Endothelial cell of umbilical vein (primary cell): ENCODE results near the gene GOLIM4. TPM values are rescaled to one million over a fixed set of nuclear protein-coding genes. Genes with fewer than 3 reads are reported as not detected.

Experiments used
- BruUV-seq: library from RNA; stranded (reverse); fragments of 400-500 nt; replicated peaks from 2 replicates; lab custom pipeline; 2021; lab: Mats Ljungman, UMichigan
- CTCF ChIA-PET: fragments of 300-600, 350-600 bp; sonication (Branson Sonifier 250); formaldehyde crosslinking; loops from one replicate; lab custom pipeline; 2021; ENCODE audit warnings: antibody characterized with exemption, inconsistent platforms; lab: Charles Lee
- POLR2A ChIA-PET: fragments of 300-600, 350-600 bp; sonication (Branson Sonifier 250); formaldehyde crosslinking; loops from one replicate; lab custom pipeline; 2021; ENCODE audit warnings: antibody characterized with exemption, inconsistent platforms; lab: Charles Lee
- DNase-seq: peaks from one replicate; pipeline ENCODE4 v3.0.0-alpha.2; 2011; ENCODE audit warnings: low read depth, low spot score
- FAIRE-seq: peaks from 2 replicates; lab custom pipeline; 2011; peaks lifted over from hg19 to GRCh38; lab: Jason Lieb, UNC
- H2AFZ ChIP-seq: 2 replicates; pipeline ENCODE4 v1.6.0; 2012; ENCODE audit warnings: low read depth, low read length, control low read depth, inconsistent platforms
- H3K27ac ChIP-seq: 2 replicates; pipeline ENCODE4 v1.5.1; 2011; ENCODE audit warnings: low read depth, mild to moderate bottlenecking, control low read depth, low read length, moderate library complexity; ENCODE audit not compliant: insufficient read depth
- H3K27me3 ChIP-seq, 2 experiments: 2 replicates each; pipeline versions ENCODE4 v1.6.0 to v1.6.1; 2011; ENCODE audit warnings: low read length in 2 of 2, mixed read lengths in 1 of 2; ENCODE audit not compliant: control insufficient read depth in 2 of 2, insufficient read depth in 2 of 2
- H3K36me3 ChIP-seq, 2 experiments: 2 replicates in 1 of 2; 3 replicates in 1 of 2; pipeline ENCODE4 v1.5.1; 2011; ENCODE audit warnings: low read length in 2 of 2, mild to moderate bottlenecking in 1 of 2, moderate library complexity in 1 of 2; ENCODE audit not compliant: control insufficient read depth in 2 of 2, insufficient read depth in 2 of 2; ENCODE audit errors: extremely low read depth in 1 of 2
- H3K4me1 ChIP-seq: 3 replicates; pipeline ENCODE4 v1.5.1; 2011; ENCODE audit warnings: mild to moderate bottlenecking, low read length; ENCODE audit not compliant: control insufficient read depth, insufficient read depth; ENCODE audit errors: extremely low read depth
- H3K4me2 ChIP-seq: 2 replicates; pipeline ENCODE4 v1.6.1; 2011; ENCODE audit warnings: low read length, control low read depth, mixed read lengths; ENCODE audit not compliant: insufficient read depth
- H3K4me3 ChIP-seq, 3 experiments: fragments of 200-600 bp in 1 of 3; sonication (generic), shearing (Covaris generic) in 1 of 3; replicated peaks in 1 of 3; 2 replicates each; pipeline ENCODE4 v1.5.1; 2011 to 2016; ENCODE audit warnings: control low read depth in 3 of 3, low read length in 3 of 3, mild to moderate bottlenecking in 2 of 3, inconsistent platforms in 1 of 3, low read depth in 1 of 3, moderate library complexity in 1 of 3; ENCODE audit not compliant: insufficient read depth in 1 of 3
- H3K79me2 ChIP-seq: 2 replicates; pipeline ENCODE4 v1.6.0; 2012; ENCODE audit warnings: low read length, inconsistent platforms; ENCODE audit not compliant: control insufficient read depth, insufficient read depth
- H3K9ac ChIP-seq: replicated peaks from 2 replicates; pipeline ENCODE3; 2011; ENCODE audit warnings: low read length, control low read depth; ENCODE audit not compliant: insufficient read depth; ENCODE audit errors: extremely low read depth
- H3K9me1 ChIP-seq: replicated peaks from 3 replicates; pipeline ENCODE4 v1.6.0; 2011; ENCODE audit warnings: mild to moderate bottlenecking, low read length; ENCODE audit not compliant: control insufficient read depth, insufficient read depth; ENCODE audit errors: extremely low read depth
- H3K9me3 ChIP-seq: replicated peaks from 2 replicates; pipeline ENCODE4 v1.5.1; 2012; ENCODE audit warnings: low read length, inconsistent platforms; ENCODE audit not compliant: control insufficient read depth, insufficient read depth
- H4K20me1 ChIP-seq: replicated peaks from 2 replicates; pipeline ENCODE3; 2011; ENCODE audit warnings: mild to moderate bottlenecking, low read length; ENCODE audit not compliant: control insufficient read depth, insufficient read depth; ENCODE audit errors: extremely low read depth
- CTCF ChIP-seq, 2 donors: IDR thresholded peaks; 1 replicate in 1 of 2; 2 replicates in 1 of 2; pipeline ENCODE4 v1.5.1; 2011; ENCODE audit warnings: low read length in 2 of 2, mild to moderate bottlenecking in 2 of 2, moderate library complexity in 2 of 2, control low read depth in 1 of 2, inconsistent platforms in 1 of 2, low read depth in 1 of 2; ENCODE audit not compliant: insufficient read depth in 1 of 2; ENCODE audit errors: extremely low read depth in 1 of 2
- EZH2 ChIP-seq: IDR thresholded peaks from 2 replicates; pipeline ENCODE4 v1.6.1; 2012; ENCODE audit warnings: borderline replicate concordance, low read depth, mild to moderate bottlenecking, moderate library complexity, low read length, inconsistent platforms; ENCODE audit not compliant: severe bottlenecking
- FOS ChIP-seq: IDR thresholded peaks from 2 replicates; pipeline ENCODE4 v1.6.1; 2011; ENCODE audit warnings: mild to moderate bottlenecking, low read length, moderate library complexity, borderline replicate concordance; ENCODE audit not compliant: insufficient read depth
- JUN ChIP-seq: IDR thresholded peaks from 2 replicates; pipeline ENCODE4 v1.6.1; 2011; ENCODE audit warnings: borderline replicate concordance, low read depth; ENCODE audit not compliant: insufficient read length, insufficient read depth
- MYC ChIP-seq: IDR thresholded peaks from one replicate; pipeline ENCODE4 v1.6.1; 2011; ENCODE audit warnings: mild to moderate bottlenecking, low read depth, low read length
- POLR2A ChIP-seq: IDR thresholded peaks from 2 replicates; pipeline ENCODE4 v1.6.1; 2012; ENCODE audit warnings: low read depth, mild to moderate bottlenecking, control low read depth, low read length
- POLR2AphosphoS5 ChIP-seq: IDR thresholded peaks from 2 replicates; pipeline ENCODE4 v1.6.1; 2012; ENCODE audit warnings: low read depth, mild to moderate bottlenecking, control low read depth, low read length, moderate library complexity; ENCODE audit not compliant: insufficient read depth
- dilution Hi-C: fragments of 300-500 bp; cut with MboI; formaldehyde crosslinking; loops from one replicate; pipeline ENCODE4 v1.15.0; 2019; ENCODE audit warnings: low sequenced_read_pairs; ENCODE audit not compliant: extremely low pct_ligation_motif_present
- intact Hi-C: fragments of 100-400 bp; cut with micrococcal nuclease; formaldehyde crosslinking; loops from one replicate; pipeline ENCODE4 v1.10.0; 2022
- polyA plus RNA-seq, 4 experiments: library from polyadenylated mRNA; depleted of rRNA in 3 of 4; stranded (reverse) in 3 of 4; unstranded in 1 of 4; fragments of >200 nt; gene quantifications; 2 replicates each; pipeline versions ENCODE4 v1.2.1 to v1.2.3, GENCODE V29; 2011 to 2012; ENCODE audit warnings: missing spikeins in 1 of 4
- total RNA-seq: library from RNA; stranded (reverse); gene quantifications from 2 replicates; pipeline ENCODE4 v1.2.3, GENCODE V29; 2021
- TF ChIP-seq, protein P1 (sequence below): IDR thresholded peaks from 2 replicates; pipeline ENCODE4 v1.6.1; 2011; ENCODE audit not compliant: insufficient read depth, insufficient read length

Gene GOLIM4
- total and polyA plus RNA-seq, 2 donors (not counting 3 experiments of a cell fraction or from before 2014, with no cell fraction given) = 11.7 to 40.8 TPM

DNA sequence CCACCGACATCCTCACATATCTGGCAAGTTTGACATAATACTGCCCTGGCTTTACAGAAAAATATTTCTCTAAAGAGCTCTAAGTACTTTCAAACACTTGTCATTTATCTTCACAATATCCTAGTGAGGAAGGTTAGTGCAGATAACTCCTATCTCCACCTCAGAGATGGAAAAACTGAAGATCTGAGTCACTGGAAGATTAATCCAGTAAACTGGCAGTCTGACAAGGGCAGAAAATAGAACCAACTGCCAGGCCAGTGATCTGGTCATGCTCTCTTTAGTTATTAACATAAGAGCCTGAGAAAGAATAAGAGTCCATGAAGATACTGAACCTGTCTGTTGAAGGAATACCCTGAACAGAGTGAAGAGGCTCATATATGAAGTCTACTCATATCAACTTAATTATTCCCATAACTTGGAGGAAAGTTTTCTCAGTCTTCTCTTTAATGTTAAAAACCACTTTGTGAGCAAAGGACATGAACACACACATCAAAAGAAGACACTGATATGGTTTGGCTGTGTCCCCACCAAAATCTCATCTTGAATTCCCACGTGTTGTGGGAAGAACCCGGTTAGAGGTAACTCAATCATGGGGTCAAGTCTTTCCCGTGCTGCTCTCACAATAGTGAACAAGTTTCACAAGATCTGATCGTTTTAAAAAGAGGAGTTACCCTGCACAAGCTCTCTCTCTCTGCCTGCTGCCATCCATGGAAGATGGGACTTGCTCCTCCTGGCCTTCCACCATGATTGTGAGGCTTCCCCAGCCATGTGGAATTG is 61.4 kb downstream of the GOLIM4 start:
- H3K4me3 ChIP-seq = no peak overlapping the region
- ChIA-PET POLR2A (no interaction called here), CTCF (interaction anchor here (0.7 kb wide), 1 partner anchor 15 kb away, joined by 3 read pairs; no protein-coding TSS in a partner anchor)
- no peak overlapping the region for H2AFZ ChIP-seq
- H3K9me1 ChIP-seq = no peaks in the 10 kb centered on the region
- H3K9ac ChIP-seq = no peak overlapping the region
- peaks cover 2 to 3% of the 10 kb centered on the region in 2 experiments for H3K36me3 ChIP-seq
- dilution Hi-C loops (no loop called here), intact Hi-C loops (no loop called here)
- H3K27ac ChIP-seq = no peak overlapping the region
- H4K20me1 ChIP-seq = no peaks in the 10 kb centered on the region
- no peak overlapping the region for H3K4me2 ChIP-seq
- DNase-seq (no peak), FAIRE-seq (no peak)
- TF ChIP-seq JUN = no peak
- no peak for TF ChIP-seq POLR2A
- TF ChIP-seq, protein P1, sequence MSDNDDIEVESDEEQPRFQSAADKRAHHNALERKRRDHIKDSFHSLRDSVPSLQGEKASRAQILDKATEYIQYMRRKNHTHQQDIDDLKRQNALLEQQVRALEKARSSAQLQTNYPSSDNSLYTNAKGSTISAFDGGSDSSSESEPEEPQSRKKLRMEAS = no peak
- TF ChIP-seq FOS = no peak
- no peak for TF ChIP-seq EZH2
- no peak for TF ChIP-seq CTCF (IDR thresholded peaks at IDR 0.05; ENCODE audit: extremely low read depth in 1 of 2, insufficient read depth in 1 of 2, low read depth in 1 of 2, low read length in 2 of 2)
- no peak for TF ChIP-seq POLR2AphosphoS5
- TF ChIP-seq MYC = no peak
- H3K9me3 ChIP-seq = no peaks in the 10 kb centered on the region
- H3K79me2 ChIP-seq = no peaks in the 10 kb centered on the region
- BruUV-seq = no TSS peak
- no peaks in the 10 kb centered on the region for H3K4me1 ChIP-seq
- H3K27me3 ChIP-seq = no peaks in the 10 kb centered on the region
